NCI-H2107 treated with DMSO at 0.1 percent for 48 hours (cell line): ENCODE results near the gene FOXL2.

Experiments used
- DNase-seq: peaks from one replicate; lab custom pipeline; 2025; ENCODE audit not compliant: unreplicated experiment; lab: John Stamatoyannopoulos, UW

FOXL2 gene

DNA sequence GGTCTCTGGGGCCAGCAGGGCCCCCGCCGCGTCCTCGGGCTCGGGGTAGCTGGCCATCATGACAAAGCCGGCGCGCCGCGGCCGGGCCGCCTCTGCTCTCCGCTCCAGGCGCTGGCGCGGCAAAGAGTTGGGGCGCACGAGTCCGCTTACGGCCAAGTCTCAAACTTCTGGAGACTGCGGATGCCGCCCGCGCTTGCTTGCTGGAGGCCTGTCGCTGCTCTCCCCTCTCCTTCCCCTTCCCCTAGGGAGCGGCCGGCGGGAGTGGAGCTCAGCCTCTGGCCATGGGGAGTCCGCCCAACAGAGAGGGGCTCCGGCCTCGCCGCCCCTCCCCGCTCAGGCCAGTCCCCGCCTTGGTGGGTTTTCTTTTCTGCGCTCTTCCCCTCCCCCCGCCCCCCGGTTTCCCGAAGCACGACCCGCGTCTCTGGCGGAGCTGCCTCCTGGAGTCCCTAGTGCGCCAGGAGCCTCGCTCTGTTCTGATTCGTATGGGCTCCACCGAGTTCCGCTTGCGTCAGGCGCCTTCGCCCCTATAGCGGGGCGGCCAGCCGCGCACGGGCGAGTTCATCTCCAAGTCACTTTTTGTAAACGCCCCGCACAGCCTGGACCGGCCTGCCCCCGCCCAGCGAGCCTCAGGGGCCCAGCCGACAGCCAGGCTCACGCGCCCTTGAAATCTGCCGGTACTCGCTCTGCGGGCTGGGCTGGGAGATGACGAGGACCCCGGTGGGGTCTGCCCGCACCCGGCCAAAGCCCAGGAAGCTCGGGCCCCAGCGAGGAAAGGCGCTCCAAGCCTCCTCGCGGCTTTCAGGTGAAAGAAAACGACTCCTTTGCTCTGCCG, at the start of gene FOXL2, which contains the start of gene FOXL2NB:
Gene FOXL2 (minus strand): TSS at position 475 of the 832 bp plus-strand sequence. CDS start 415 bp downstream, at position 60.
Gene FOXL2NB (plus strand): TSS at position 555 of the 832 bp plus-strand sequence. CDS start 148 bp downstream, at position 703.
- no peak for DNase-seq

DNA sequence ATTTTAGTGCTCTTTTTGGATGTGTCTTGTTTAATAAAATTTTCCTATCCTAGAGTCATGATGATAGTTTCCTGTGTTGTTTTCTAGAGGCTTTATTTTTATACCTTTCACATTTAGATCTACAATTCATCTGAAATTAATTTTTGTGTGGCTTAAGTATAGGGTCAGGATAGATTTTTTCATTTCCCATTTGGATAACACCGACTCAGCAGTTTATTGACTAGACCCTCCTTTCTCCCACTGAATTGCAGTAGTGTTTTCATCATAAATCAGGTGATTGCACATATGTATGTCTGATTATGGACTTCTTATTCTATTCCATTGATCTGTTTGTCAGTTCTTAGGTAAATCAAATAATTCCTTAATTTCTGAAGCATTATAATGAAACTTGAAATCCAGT, 48.8 kb upstream of the FOXL2 start:
- no peak for DNase-seq

DNA sequence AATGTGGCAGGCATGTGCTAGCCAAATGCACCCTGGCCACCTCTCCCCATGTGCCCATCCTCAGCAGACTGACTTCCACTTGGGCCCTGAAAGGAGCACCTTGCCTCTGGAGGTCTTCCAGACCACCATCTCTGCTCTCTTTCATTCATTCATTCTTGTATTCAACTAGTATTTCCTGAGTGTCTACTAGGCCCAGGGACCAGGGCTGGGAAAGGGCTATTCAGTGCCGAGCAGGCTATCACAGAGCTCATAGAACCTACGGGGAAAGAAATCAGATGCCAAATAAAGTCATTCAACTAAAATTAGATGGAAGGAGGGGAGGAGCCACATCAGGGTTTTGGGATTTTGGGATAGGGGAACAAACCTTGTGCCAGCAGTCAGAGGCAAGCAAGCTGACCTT, 40.2 kb upstream of the FOXL2 start:
- DNase-seq = no peak

DNA sequence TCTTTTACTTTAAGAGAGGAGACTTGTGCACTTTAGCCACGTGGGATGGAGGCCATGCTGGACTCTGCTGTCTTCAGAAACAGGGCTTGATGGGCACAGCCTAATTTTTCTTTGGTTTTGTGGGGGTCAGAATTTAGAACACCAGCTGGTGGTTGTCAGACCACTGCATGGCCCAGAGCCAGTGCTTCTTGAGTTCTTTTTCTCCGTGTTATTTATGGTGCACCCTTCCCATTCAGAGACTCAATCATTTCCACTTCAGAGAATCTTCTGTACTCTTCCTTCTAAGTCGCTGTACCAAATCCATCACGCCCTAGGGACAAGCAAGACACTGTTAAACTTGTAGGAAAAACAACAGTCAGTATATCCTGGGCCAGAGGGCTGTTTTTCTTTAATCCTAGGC, 39.0 kb upstream of the FOXL2 start:
- DNase-seq = no peak

DNA sequence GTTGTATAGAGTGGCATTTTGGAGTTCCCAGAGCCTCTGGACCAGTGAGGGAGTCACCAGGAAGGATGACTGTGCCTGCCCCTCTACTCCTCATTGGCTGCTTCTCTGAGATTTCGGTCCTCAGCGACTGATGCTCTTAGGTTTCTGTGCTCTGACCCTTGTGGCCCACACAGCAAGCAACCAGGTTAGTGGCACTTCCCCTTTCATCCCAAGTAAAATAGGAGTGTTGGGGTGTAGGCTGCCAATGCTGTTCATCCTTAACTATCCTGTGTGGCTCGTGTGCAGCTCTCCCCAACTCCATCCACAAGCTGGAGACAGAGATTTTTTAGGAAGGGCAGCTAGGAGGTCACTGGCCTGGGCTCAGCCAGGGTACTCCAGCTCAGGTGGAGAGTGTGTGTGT, 37.9 kb upstream of the FOXL2 start:
- DNase-seq = no peak

DNA sequence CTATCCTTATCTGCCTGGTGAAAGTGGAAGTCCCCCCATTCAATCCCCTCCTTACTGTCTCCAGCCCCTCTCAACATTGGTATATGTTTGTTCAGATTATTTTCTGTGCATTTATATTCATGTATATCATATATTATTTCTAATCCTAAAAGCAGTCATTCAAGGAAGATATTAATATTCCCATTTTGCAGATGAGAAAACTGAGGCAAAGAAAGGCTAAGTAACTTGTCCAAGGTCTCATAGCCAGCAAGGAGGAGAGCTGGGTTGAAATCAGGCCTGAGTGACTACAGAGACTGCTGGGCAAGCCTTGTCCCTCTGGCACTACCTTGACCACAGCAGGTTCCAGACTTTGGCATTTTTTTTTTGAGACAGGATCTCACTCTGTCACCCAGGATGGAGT, 29.1 kb upstream of the FOXL2 start:
- no peak for DNase-seq

DNA sequence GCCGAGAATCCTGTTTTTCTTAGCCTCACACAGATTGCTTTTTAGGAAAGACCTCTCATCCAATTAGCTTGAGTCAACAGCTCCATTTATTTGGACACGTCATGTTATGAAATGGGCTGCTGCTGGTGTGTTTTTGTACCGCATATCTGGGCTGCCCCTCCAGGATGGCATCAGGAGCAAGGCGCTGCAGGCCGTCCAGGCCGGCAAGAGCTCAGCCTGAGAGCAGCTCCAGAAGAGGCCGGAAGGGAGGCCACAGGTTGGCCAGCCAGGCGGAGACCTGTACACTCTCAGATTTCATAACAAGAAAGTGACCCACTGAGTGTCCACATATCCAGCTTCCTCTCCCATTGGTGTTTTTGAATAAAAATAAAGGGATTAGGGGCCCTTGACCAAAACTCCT, 28.4 kb upstream of the FOXL2 start:
- no peak for DNase-seq

DNA sequence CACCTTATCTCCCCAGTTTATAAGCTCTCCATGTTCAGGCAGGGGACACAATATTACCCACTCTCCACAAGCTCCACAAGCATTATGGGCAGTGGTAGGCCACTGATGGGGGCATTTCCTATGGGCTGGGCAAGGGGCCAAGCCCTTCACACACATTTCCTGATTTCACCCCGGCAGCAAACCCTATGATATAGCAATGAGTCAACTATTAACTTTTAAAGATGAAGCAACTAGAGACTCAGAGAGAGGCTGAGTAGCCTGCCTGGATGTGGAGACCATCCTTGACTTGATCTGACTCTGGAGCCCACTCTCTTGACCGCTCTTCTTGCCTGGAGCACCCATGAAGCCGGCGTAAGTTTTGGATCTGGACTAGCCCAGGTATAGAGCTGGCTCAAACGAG, 27.5 kb upstream of the FOXL2 start:
- DNase-seq = no peak

DNA sequence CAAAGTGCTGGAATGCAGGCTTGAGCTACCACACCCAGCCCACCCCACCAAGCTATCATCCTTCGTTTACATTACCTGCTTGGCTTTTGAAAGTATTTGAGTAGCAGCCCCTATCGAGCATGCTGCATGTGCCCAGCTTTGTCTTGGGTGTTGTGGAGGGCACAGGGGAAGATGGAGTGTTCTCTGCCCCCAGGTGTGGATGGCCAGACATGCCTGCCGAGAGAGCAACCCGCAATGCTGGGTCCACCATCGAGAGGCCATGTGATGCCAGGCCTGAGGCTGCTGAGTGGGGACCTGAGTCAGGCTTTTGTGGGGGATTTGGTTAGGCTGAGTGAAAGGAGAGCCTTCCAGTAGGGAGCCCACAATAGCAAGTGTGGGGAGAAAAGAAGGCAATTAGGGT, 26.0 kb upstream of the FOXL2 start:
- DNase-seq = no peak

DNA sequence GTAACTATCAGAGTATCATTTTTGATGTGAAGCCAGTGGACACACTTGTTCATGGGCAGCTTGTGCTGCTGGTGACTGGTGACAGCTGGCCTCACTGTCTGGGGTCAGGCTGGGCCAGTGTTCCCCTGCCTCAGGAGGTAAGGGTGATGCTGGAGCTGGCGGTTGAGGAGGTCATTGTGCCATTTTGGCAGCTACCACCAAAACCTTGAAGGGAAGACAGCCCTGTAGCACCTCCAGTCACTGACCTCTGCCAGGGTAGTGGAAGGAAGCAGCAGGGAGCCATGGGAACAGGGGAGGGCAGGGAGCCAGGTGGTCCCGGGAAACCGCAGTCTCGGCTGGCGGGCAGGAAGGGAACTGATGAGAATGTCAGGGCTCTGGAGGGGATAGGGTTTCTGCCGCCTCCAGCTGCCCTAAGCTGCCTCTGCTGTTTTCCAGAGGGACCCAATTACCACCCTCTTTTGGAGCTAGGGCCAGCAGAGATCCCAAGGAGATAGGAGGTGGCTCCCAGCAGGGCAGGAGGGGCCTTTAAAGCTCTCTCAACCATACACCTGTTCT, 24.9 kb upstream of the FOXL2 start:
- DNase-seq = no peak

DNA sequence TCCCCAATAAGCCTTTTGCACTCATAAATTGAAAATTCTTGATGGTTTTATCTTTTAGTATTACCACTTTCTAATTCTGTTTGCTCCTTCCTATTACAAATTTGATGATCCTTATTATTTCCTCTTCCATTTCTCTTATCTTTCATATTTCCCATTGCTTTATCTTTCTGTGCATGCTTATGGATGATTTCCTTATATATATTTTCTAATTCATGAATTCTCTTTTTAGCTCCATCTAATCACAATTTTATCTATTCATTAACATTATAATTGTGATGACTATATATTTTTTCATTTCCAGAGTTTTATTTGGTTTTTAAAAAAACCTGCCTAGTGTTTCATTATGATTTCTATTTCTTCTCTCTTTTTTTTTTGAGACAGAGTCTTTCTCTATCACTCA, 18.0 kb upstream of the FOXL2 start:
- no peak for DNase-seq

DNA sequence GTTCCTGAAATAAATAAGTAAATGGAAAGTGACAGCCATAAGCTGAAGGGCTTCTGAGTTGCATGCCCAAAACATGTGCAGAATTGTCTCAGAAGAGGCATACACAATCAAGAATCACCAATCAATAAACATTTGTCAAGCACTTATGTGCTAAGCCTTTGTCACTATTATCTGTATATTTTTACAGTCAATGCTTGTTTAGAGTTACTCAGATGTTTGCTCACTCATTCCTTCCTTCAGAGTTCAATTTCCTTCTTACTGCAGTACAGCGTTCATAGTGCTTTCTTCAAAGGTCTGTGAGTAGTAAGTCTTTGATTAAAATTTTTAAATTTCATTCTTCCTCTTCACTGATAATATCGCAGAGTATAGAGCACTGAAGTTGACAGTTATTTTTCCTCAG, 17.3 kb upstream of the FOXL2 start:
- no peak for DNase-seq

DNA sequence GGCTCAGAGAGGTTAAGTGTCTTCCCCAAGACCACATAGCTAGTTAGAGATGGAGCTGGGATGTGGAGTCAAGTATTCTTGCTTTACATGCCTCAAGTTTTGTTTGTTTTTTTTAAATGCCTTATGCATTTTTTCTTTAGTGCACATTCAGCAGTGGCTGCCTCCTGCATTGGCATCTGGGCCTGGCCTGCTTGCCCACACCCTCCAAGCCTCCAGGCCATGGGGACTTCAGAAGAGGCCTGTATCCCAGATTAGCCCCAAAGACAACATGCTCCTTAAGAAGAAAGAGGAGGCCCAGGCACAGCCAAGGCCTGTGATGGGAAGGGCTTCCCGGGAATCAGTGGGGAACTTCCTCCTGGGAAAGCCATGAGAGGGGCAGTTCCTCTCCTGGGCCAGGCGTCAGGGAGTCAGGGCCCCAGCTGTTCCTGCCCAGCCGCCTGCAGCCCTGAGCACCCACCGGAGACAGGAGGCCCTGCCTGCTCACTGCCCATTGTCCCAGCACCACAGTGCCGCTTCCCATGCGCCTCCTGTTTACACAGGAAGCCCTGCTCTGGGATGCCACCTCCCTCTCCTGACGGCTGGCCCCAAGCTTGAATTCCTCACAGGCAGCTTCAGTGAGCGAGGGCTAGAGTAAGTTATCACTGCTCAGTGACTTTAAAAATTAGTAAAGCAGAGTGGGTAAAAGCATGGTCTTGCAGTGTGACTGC, 16.1 kb upstream of the FOXL2 start:
- no peak for DNase-seq

DNA sequence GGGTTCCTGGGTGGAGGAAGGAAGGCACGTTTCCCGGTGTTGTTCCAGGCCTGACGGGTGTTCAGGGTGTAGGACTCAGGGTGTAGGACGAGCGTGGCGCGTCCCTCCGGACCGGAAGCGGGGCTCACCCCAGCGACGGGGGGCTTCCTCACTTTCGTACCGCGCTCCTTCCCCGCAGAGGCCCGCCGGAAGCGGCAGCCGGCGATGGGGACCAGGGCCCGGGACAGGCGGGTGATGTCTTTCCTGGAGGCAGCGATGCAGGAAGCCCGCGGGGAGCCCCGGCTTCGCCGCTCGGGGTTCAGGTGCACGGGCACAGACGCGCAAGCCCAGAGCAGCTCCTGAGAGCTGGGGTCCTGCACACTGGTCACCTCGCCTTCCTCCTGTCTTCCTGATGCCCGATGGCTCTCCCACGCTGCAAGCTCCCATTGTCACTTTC, 13.5 kb upstream of the FOXL2 start:
- DNase-seq = no peak

DNA sequence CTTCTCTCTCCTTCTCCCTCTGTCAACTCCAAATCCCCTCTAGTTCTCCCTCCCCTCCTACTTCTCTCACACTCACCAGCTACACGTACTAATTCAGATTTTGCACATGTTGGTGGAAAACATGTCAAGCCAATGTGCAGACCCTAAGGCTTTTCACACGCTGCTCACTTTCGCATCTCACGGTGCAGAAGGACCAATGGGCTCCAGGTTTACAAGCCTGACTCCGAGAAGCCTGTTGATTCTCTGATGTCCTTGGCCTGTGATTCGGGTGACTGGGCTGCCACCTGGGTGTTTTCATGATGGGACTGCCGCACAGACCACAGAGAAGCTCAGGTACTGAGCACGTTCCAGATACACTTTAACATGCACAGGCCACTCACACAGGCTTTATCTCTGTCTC, 3.8 kb upstream of the FOXL2 start:
- no peak for DNase-seq

DNA sequence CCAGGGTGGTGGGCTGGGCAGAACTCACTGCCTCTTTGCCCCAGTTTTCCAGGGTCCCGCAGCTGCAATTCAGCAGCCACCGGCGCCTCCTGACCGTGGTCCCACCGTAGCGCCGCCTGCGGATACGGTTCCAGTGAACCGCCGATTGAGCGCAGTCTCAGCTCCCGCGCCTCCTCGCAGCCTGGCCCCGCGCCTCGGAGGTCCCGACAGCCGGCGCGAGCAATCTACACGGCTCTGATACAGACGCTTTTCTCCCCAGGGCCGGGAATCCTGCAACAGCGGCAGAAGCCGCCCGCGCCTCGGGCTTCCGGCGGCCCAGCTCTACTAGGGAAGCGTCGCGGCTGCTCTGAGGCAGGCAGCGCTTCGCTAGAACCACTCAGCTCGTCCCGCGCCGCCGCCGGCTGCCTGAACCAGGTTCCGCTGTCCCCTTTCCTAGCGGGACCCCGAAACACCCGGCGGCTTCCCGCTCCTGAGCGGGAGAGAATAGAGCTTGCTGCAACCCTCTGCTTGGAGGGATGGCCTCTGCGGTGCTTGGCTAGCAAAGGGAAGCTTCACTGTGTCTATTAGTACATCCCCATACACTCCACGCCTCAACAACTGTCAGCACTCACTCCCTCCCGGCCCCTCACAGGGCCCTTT, 3.2 kb upstream of the FOXL2 start:
- DNase-seq = no peak

DNA sequence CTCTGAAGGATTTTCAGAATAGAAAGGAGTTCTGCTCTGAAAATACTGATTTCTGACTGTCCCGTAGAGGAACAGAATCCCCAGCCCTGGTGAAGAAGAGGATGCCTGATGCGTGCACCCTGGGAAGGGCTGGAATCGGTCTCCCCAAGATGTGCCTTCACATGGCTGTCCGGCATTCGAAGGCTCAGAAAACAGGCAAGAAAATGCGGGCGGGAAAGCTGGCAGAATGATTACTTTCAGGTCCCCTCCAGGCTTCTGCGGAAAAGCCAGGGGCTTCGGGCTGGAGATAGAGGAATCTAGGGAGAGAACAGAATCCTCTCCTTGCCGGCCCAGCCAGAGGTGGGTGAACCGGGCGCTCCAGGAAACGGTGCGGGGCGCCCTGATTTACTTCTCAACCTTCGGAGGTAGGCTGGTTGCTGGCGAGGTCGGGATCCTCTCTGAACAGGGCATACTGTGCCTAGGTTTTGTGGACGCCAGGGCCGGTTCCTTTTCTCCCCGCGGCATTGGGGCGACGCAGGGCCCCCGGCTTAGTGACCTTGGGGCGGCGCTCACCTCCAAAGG, 2.6 kb upstream of the FOXL2 start:
- no peak for DNase-seq

DNA sequence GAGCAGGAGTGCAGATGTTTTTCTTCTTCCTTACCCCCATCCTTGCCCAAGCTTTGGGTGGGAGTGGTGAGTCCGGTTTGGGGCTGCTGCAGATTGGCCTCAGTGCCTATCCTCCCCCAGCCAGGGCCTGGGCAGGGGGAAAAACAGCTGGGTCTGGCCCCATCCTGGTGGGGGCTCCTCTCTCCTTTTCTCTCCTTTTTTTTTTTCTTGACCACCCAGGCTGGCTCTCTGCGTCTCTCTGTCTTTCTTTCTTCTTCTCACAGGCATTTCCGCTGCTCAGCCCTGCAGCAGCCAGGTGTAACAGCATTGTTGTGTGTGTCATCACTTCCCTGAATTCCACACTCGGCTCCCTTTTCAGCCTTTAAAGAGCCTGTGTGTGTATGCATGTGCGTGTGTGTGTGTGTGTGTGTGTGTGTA, 2.1 kb upstream of the FOXL2 start:
- DNase-seq = no peak

DNA sequence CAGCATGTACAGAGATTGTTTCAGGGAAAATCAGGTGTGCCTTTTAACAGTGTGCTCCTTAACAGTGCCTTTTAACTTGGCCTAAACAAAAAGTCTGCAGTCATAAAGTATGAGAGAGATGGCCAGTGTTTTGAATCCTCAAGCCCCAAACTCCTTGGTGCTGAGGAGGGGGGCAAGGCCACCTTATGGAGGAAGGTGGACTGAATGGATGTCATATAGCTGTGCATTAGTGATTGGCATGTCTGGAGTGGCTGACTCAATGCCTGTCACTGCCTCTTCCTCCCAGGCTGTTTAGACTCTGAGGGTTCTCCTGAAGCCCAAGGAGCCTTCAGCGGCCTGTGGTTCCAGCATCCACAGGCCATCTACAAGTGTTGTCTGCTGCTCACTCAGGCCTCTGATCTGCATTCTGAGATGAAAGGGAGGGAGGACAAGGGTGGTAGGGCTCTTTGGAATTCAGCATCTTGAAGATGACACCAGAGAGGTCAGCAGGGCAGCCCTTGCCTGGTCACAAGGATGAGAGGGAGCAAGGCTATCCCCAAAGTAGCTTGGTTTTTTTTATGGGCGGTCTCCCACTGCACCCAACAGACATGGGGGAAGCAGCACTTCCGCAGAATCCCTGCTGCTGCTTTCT, 1.5 kb upstream of the FOXL2 start:
- DNase-seq = no peak

DNA sequence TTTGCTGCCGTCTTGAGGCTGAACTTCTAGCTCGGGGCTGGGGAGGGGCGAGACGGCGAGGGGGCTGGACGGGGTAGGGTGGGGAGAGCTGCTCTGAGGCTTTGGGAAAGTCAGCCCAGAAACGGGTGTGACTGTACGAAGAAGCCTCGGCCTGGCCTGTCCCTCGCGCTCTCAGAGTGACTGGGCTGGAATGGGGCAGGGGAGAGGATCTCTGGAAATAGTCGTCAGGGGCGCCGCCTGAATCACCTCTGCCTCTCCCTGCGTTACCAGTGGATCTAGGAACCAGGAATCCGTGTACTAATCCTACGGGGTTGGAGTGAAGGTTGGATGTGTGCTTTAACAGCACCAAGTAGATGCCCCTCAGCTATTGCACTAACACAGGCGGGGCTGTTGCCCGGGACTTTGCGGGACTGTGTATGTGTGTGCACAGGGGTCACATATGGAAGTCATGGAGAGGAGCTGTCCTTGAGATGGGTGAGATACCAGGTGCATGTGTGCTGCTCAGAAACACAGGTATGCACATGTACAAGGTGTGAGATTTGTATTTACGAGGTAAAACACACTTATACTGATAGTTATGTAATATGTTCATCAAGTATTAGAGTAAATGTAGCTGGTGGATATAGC, 671 bp upstream of the FOXL2 start:
- DNase-seq = no peak
